K562 (cell line): Measurements from ENCODE around the gene NOLC1. TPM values are rescaled to one million over a fixed set of nuclear protein-coding genes. Genes with fewer than 3 reads are reported as not detected.

Experiments
- ATAC-seq: fragments of 200-7000 bp; cut with Tn5 transposase; 3 replicates; pipeline ENCODE4 v1.9.1; 2020; ENCODE audit warnings: moderate library complexity
- BruUV-seq: library from RNA; stranded (reverse); fragments of 400-500 nt; replicated peaks from 2 replicates; lab custom pipeline; 2021; lab: Mats Ljungman, UMichigan
- CTCF ChIA-PET: fragments of 300-600 bp; formaldehyde crosslinking; extraction: SDS; loops from one replicate; lab custom pipeline; 2021; ENCODE audit warnings: low intra/inter-chr PET ratio; lab: Yijun Ruan, JAX
- POLR2A ChIA-PET: fragments of 300-600, 350-650 bp; sonication (Branson Sonifier 250); formaldehyde crosslinking; extraction: SDS; loops from one replicate; lab custom pipeline; 2021; ENCODE audit warnings: antibody characterized with exemption, inconsistent platforms; lab: Yijun Ruan, JAX
- DNase-seq, 4 experiments: peaks; one replicate each; pipeline versions ENCODE4 v3.0.0 to v3.0.0-alpha.2; 2011 to 2018; ENCODE audit warnings: low spot score in 3 of 4, mixed read lengths in 3 of 4; ENCODE audit errors: extremely low read depth in 1 of 4
- FAIRE-seq: peaks from 2 replicates; lab custom pipeline; 2011; peaks lifted over from hg19 to GRCh38; lab: Jason Lieb, UNC
- H2AFZ ChIP-seq: 2 replicates; pipeline ENCODE4 v1.6.0; 2011; ENCODE audit warnings: low read depth, low read length, control low read depth, inconsistent platforms
- H3K27ac ChIP-seq: fragments of 200-600 bp; 3 replicates; pipeline ENCODE4 v1.8.0; 2011; ENCODE audit warnings: low read depth, mild to moderate bottlenecking, control low read depth, inconsistent platforms, low read length, moderate library complexity, mixed read lengths; ENCODE audit errors: extremely low read depth
- H3K27me3 ChIP-seq, 2 experiments: fragments of 300-600 bp in 1 of 2; 2 replicates in 1 of 2; 3 replicates in 1 of 2; pipeline versions ENCODE4 v1.6.0 to v1.8.0; 2011; ENCODE audit warnings: inconsistent platforms in 2 of 2, low read length in 2 of 2, mild to moderate bottlenecking in 1 of 2, mixed read lengths in 1 of 2, moderate library complexity in 1 of 2; ENCODE audit not compliant: control insufficient read depth in 2 of 2, insufficient read depth in 2 of 2
- H3K36me3 ChIP-seq: fragments of 300-600 bp; 3 replicates; pipeline ENCODE4 v1.8.0; 2011; ENCODE audit warnings: mild to moderate bottlenecking, low read length, inconsistent platforms; ENCODE audit not compliant: control insufficient read depth, insufficient read depth
- H3K4me1 ChIP-seq, 2 experiments: fragments of 200-600 bp in 1 of 2; replicated peaks in 1 of 2; 2 replicates in 1 of 2; 3 replicates in 1 of 2; pipeline versions ENCODE4 v1.5.1 to v1.8.0; 2011; ENCODE audit warnings: inconsistent platforms in 2 of 2, low read length in 2 of 2, mild to moderate bottlenecking in 1 of 2, mixed read lengths in 1 of 2, moderate library complexity in 1 of 2; ENCODE audit not compliant: control insufficient read depth in 2 of 2, insufficient read depth in 2 of 2
- H3K4me2 ChIP-seq: 2 replicates; pipeline ENCODE4 v1.6.1; 2011; ENCODE audit warnings: low read length, control low read depth, inconsistent platforms, mixed read lengths; ENCODE audit not compliant: insufficient read depth
- H3K4me3 ChIP-seq: fragments of 200-600 bp; sonication (generic), shearing (Covaris generic); 2 replicates; pipeline ENCODE4 v1.5.1; 2016; ENCODE audit warnings: control low read depth, inconsistent platforms
- H3K79me2 ChIP-seq: fragments of 200-600 bp; 3 replicates; pipeline ENCODE4 v1.8.0; 2011; ENCODE audit warnings: low read length, inconsistent platforms; ENCODE audit not compliant: control insufficient read depth, insufficient read depth
- H3K9ac ChIP-seq, 2 experiments: 2 replicates each; pipeline versions ENCODE4 v1.6.0 to v1.6.1; 2011; ENCODE audit warnings: low read depth in 2 of 2, low read length in 2 of 2, control low read depth in 1 of 2, inconsistent platforms in 1 of 2, mild to moderate bottlenecking in 1 of 2, mixed read lengths in 1 of 2; ENCODE audit not compliant: insufficient read depth in 1 of 2
- H3K9me1 ChIP-seq: one replicate; pipeline ENCODE4 v1.6.0; 2011; ENCODE audit warnings: inconsistent platforms, mild to moderate bottlenecking, low read length, moderate library complexity; ENCODE audit not compliant: control insufficient read depth, insufficient read depth
- H3K9me3 ChIP-seq: replicated peaks from 2 replicates; pipeline ENCODE4 v1.5.1; 2011; ENCODE audit warnings: low read depth, low read length, inconsistent platforms; ENCODE audit not compliant: control insufficient read depth, insufficient read depth
- H4K20me1 ChIP-seq: replicated peaks from 2 replicates; pipeline ENCODE4 v1.6.1; 2011; ENCODE audit warnings: low read length, inconsistent platforms, mixed read lengths; ENCODE audit not compliant: control insufficient read depth, insufficient read depth
- ADNP ChIP-seq: fragments of 200-800 bp; sonication (Bioruptor generic); IDR thresholded peaks from 2 replicates; pipeline ENCODE4 v1.6.1; 2016; ENCODE audit warnings: missing genetic modification characterization, missing compliant biosample characterization
- FOXM1 ChIP-seq, 2 experiments: fragments of 450-650 bp in 1 of 2; sonication (generic) in 1 of 2; formaldehyde crosslinking in 1 of 2; IDR thresholded peaks; 2 replicates each; pipeline versions ENCODE4 v1.6.1 to v1.9.0; 2017 to 2022; ENCODE audit warnings: low read depth in 2 of 2, mild to moderate bottlenecking in 2 of 2, missing genetic modification reagents in 1 of 2, moderate library complexity in 1 of 2
- POLR2G ChIP-seq: fragments of 200-400 bp; formaldehyde crosslinking; IDR thresholded peaks from 2 replicates; pipeline ENCODE4 v1.6.1; 2017; ENCODE audit warnings: low read depth, mild to moderate bottlenecking, antibody characterized with exemption, low read length, moderate library complexity
- RBFOX2 ChIP-seq: fragments of 200-400 bp; formaldehyde crosslinking; IDR thresholded peaks from 2 replicates; pipeline ENCODE4 v1.6.1; 2017; ENCODE audit warnings: low read depth, mild to moderate bottlenecking, low read length, moderate library complexity
- ZBTB1 ChIP-seq: sonication (generic); formaldehyde crosslinking; IDR thresholded peaks from 2 replicates; pipeline ENCODE4 v1.8.1; 2023; ENCODE audit warnings: missing genetic modification reagents, low read depth, mild to moderate bottlenecking, borderline replicate concordance
- ZNF184 ChIP-seq: sonication (generic); formaldehyde crosslinking; IDR thresholded peaks from 2 replicates; pipeline ENCODE4 v1.5.0; 2020; ENCODE audit warnings: missing genetic modification reagents
- WGBS: fragments of 100-300 bp; shearing (Covaris generic); methylation state at CpG from one replicate; pipeline ENCODE4 v1.1.6; 2016; ENCODE audit warnings: low coverage, mixed read lengths; ENCODE audit not compliant: insufficient coverage; ENCODE audit errors: missing lambda C conversion rate; 5-methylcytosine and 5-hydroxymethylcytosine counted together
- in situ Hi-C: fragments of 300-500 bp; cut with MboI; formaldehyde crosslinking; loops from 4 replicates; pipeline ENCODE4 v1.15.0; 2018; ENCODE audit warnings: inconsistent platforms, mixed read lengths
- intact Hi-C: fragments of 100-400 bp; cut with micrococcal nuclease; formaldehyde crosslinking; loops from 2 replicates; pipeline ENCODE4 v1.14.2; 2022
- polyA plus RNA-seq, 8 experiments: library from polyadenylated mRNA; depleted of rRNA in 4 of 8; stranded (reverse) in 5 of 8; unstranded in 3 of 8; fragments of >200 nt; fragmentation: Nextera tagmentation in 2 of 8; fragmentation: Illumina TruSeq in 1 of 8; extraction: Ambion mirVana in 2 of 8; extraction: Trizol in 1 of 8; gene quantifications; 2 replicates each; pipeline versions ENCODE4 v1.2.1 to v1.2.3, GENCODE V29; 2011 to 2014; ENCODE audit warnings: inconsistent platforms in 1 of 8, missing spikeins in 1 of 8
- total RNA-seq, 7 experiments: library from RNA; depleted of rRNA in 6 of 7; stranded (reverse); fragments of >200 nt in 6 of 7; fragmentation: Illumina TruSeq in 2 of 7; extraction: Trizol in 2 of 7; gene quantifications; 2 replicates each; pipeline versions ENCODE4 v1.2.1 to v1.2.3, GENCODE V29; 2011 to 2021; ENCODE audit warnings: low replicate concordance in 1 of 7
- TF ChIP-seq, protein P1 (sequence below), 3 experiments: fragments of 200-800 bp in 1 of 3; sonication (Bioruptor generic) in 1 of 3; sonication (generic) in 1 of 3; formaldehyde crosslinking in 1 of 3; IDR thresholded peaks; 2 replicates each; pipeline versions ENCODE4 v1.6.1 to v1.8.0; 2016 to 2022; ENCODE audit warnings: mild to moderate bottlenecking in 2 of 3, missing compliant biosample characterization in 2 of 3, missing genetic modification characterization in 2 of 3, missing genetic modification reagents in 1 of 3

NOLC1 gene
- total and polyA plus RNA-seq, 9 of the 15 experiments (the other 6 are each of a cell fraction or from before 2014, with no cell fraction given): 102 to 310 (median 165) TPM

DNA sequence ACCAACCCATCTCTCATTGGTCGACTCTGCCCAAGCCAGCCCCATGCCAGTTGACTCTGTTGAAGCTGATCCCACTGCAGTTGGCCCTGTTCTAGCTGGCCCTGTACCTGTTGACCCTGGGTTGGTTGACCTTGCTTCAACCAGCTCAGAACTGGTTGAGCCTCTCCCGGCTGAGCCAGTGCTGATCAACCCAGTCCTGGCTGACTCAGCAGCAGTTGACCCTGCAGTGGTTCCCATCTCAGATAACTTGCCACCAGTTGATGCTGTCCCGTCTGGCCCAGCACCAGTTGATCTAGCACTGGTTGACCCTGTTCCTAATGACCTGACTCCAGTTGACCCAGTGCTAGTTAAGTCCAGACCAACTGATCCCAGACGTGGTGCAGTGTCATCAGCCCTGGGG, 12.0 kb upstream of the NOLC1 start (continued):
- TF ChIP-seq, protein P1, sequence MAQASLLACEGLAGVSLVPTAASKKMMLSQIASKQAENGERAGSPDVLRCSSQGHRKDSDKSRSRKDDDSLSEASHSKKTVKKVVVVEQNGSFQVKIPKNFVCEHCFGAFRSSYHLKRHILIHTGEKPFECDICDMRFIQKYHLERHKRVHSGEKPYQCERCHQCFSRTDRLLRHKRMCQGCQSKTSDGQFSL (CRISPR knock-in tag; IDR thresholded peaks at IDR 0.05): no peak
- TF ChIP-seq, protein P1 (tag; IDR thresholded peaks at IDR 0.05): no peak
- no peak for TF ChIP-seq FOXM1 (IDR thresholded peaks at IDR 0.05; ENCODE audit: low read depth)
- TF ChIP-seq FOXM1 (CRISPR knock-in tag; IDR thresholded peaks at IDR 0.05; ENCODE audit: low read depth): no peak

DNA sequence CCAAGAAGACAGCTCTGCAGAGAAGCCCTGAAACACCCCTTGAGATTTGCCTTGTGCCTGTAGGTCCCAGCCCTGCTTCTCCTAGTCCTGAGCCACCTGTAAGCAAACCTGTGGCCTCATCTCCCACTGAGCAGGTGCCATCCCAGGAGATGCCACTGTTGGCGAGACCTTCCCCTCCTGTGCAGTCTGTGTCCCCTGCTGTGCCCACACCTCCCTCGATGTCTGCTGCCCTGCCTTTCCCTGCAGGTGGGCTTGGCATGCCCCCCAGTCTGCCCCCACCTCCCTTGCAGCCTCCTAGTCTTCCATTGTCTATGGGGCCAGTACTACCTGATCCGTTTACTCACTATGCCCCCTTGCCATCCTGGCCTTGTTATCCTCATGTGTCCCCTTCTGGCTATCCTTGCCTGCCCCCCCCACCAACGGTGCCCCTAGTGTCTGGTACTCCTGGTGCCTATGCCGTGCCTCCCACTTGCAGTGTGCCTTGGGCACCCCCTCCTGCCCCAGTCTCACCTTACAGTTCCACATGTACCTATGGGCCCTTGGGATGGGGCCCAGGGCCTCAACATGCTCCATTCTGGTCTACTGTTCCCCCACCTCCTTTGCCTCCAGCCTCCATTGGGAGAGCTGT, 11.2 kb upstream of the NOLC1 start:
- no TSS peak for BruUV-seq
- H2AFZ ChIP-seq: no peak overlapping the region
- no peak for ATAC-seq
- intact Hi-C loops (no loop called here), in situ Hi-C loops (no loop called here)
- H3K36me3 ChIP-seq: peaks cover 88% of the 10 kb centered on the region
- peak; percentile 57 for TF ChIP-seq RBFOX2
- TF ChIP-seq ADNP (tag): no peak
- TF ChIP-seq ZBTB1 (CRISPR knock-in tag): no peak
- TF ChIP-seq POLR2G: 0 out of 2 replicates have a peak, but pooled peaks have one; percentile 22
- no peak for TF ChIP-seq ZNF184 (CRISPR knock-in tag)
- H3K27me3 ChIP-seq: no peaks in the 10 kb centered on the region
- H3K79me2 ChIP-seq: peaks cover 59% of the 10 kb centered on the region
- H3K27ac ChIP-seq: no peak overlapping the region
- ChIA-PET CTCF (no interaction called here), POLR2A (interaction anchor here (9.1 kb wide), 1 partner anchor 9 kb away, joined by 92 read pairs; the partner anchor contains the start of gene NOLC1)
- peaks cover 18% of the 10 kb centered on the region; the same call in 1 of the 2 replicates for H4K20me1 ChIP-seq
- H3K9ac ChIP-seq: peak overlapping the region in 1 of 2 experiments; percentile 45; a peak in 1 of 4 replicates
- 86% methylated on average over 3 of the region's 5 CpGs for WGBS
- H3K4me1 ChIP-seq: peaks cover 0 to 9% of the 10 kb centered on the region in 2 experiments; a peak in 3 of 5 replicates
- FAIRE-seq: no peak
- no peaks in the 10 kb centered on the region for H3K9me3 ChIP-seq
- DNase-seq: no peak
- no peak overlapping the region for H3K4me2 ChIP-seq
- H3K9me1 ChIP-seq: peaks cover 7% of the 10 kb centered on the region
- H3K4me3 ChIP-seq: no peak overlapping the region
